Sciatic nerve (tissue), 2 donors: ENCODE data around the gene CD4. TPM values are rescaled to one million over a fixed set of nuclear protein-coding genes. Genes with fewer than 3 reads are reported as not detected.
"Not testable (repeated sequence)": the region's sequence is repeated elsewhere in the genome, so short reads cannot be mapped to it uniquely, and the experiment has no call there.

ENCODE experiments used
- ATAC-seq: fragments of 200-7000 bp; cut with Tn5 transposase; one replicate; pipeline ENCODE4 v1.9.1; 2020; ENCODE audit warnings: mild to moderate bottlenecking, moderate library complexity
- DNase-seq: peaks from one replicate; pipeline ENCODE4 v3.0.0-alpha.2; 2020; ENCODE audit warnings: low spot score
- intact Hi-C: fragments of 100-400 bp; cut with DNase I; formaldehyde crosslinking; loops from one replicate; pipeline ENCODE4 v1.14.2; 2022
- total RNA-seq: library from RNA; stranded (reverse); fragmentation: NEBNext Ultra II Directional; extraction: Animal tissue kit (Norgen Biotek cat#: 25700); gene quantifications from one replicate; pipeline ENCODE4 v1.2.1, GENCODE V29; 2021
- donor health status: DM: no; HTN: no; CAD: no.
- donor health status: DM: no; HTN: no; CAD: no.

Gene CD4
- total RNA-seq, 1 donor from 2014 or later: 20.6 TPM

DNA sequence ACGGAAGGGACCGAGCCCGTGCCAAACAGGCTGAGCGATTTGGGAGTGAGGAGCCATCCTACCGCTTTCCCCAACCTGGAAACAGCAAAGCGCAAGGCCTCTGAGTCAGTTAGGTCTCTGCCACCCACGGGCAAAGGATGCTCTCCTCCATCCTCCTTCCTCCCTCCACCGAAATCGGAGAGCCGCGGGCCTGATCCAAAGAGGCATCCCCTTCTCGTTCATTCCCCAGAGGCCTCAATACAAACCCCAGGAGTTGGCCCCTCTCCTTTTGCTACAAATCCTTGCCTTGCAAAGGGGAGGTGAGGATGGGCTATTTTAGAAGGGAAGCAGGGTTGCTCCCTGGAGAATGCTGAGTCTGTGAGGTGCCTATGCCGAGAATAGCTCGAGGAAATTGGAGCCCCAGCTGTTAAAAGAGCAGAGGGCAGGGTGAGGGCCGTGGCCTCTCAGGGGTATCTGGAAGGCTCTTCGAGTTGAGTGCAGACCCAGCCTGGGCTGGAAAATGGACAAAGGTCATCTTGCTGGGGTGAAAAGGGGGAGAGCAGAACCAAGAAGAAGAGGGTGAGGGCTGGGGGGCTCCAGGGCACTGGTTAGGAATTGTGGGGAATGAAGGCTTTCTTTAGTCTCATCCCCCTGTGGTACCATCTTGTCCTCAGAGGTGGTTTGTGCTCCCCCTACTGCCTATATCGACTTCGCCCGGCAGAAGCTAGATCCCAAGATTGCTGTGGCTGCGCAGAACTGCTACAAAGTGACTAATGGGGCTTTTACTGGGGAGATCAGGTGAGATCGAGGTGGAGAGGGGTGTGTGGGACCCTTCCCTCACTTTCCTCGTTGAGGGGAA is 79.1 kb downstream of the CD4 start:
- intact Hi-C loops: no loop called here

GRCh38 chr12:6869049-6870021 is 80.0 kb downstream of the CD4 start:
- intact Hi-C loops: no loop called here
- DNase-seq (peak; percentile 90), ATAC-seq (no peak)

More for the DNA sequence above, 79.1 kb downstream of the CD4 start:
- DNase-seq (no peak), ATAC-seq (no peak)

DNA sequence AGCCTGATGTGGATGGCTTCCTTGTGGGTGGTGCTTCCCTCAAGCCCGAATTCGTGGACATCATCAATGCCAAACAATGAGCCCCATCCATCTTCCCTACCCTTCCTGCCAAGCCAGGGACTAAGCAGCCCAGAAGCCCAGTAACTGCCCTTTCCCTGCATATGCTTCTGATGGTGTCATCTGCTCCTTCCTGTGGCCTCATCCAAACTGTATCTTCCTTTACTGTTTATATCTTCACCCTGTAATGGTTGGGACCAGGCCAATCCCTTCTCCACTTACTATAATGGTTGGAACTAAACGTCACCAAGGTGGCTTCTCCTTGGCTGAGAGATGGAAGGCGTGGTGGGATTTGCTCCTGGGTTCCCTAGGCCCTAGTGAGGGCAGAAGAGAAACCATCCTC is 81.0 kb downstream of the CD4 start:
- DNase-seq, intact Hi-C loops, ATAC-seq: not testable (repeated sequence)

Other genes with a start within 250 kb of the CD4 start
- 38.7 TPM for gene IFFO1, start 233.5 kb upstream of the CD4 start, total RNA-seq
- gene NOP2, start 221.2 kb upstream of the CD4 start, total RNA-seq: 27.6 TPM
- gene CHD4, start 182.1 kb upstream of the CD4 start, total RNA-seq: 245 TPM
- 2.9 TPM for gene LPAR5, start 153.6 kb upstream of the CD4 start, total RNA-seq
- 1.9 TPM for gene ACRBP, start 142.1 kb upstream of the CD4 start, total RNA-seq
- 42.1 TPM for gene ING4, start 126.4 kb upstream of the CD4 start, total RNA-seq
- 52.7 TPM for gene ZNF384, start 100.2 kb upstream of the CD4 start, total RNA-seq
- 2.5 TPM for gene PIANP, start 88.7 kb upstream of the CD4 start, total RNA-seq
- 47.4 TPM for gene COPS7A, start 65.5 kb upstream of the CD4 start, total RNA-seq
- 98.6 TPM for gene MLF2, start 36.4 kb upstream of the CD4 start, total RNA-seq
- 352 TPM for gene PTMS, start 23.2 kb upstream of the CD4 start, total RNA-seq
- 3.4 TPM for gene LAG3, start 17.0 kb upstream of the CD4 start, total RNA-seq
- 4.5 TPM for gene GPR162, start 32.3 kb downstream of the CD4 start, total RNA-seq
- gene P3H3, start 38.9 kb downstream of the CD4 start, total RNA-seq: 27.4 TPM
- 7.1 TPM for gene GNB3, start 51.4 kb downstream of the CD4 start, total RNA-seq
- gene CDCA3, start 61.8 kb downstream of the CD4 start, total RNA-seq: 0.71 TPM
- gene USP5, start 62.6 kb downstream of the CD4 start, total RNA-seq: 70.1 TPM
- gene TPI1, start 78.0 kb downstream of the CD4 start, total RNA-seq: 233 TPM
- 12.3 TPM for gene SPSB2, start 83.8 kb downstream of the CD4 start, total RNA-seq
- gene LRRC23, start 115.3 kb downstream of the CD4 start, total RNA-seq: 13.4 TPM
- 36.9 TPM for gene ENO2, start 125.1 kb downstream of the CD4 start, total RNA-seq
- gene ATN1, start 138.4 kb downstream of the CD4 start, total RNA-seq: 140 TPM
- gene RNU7-1, start 154.3 kb downstream of the CD4 start, total RNA-seq: not detected
- 177 TPM for gene C12orf57, start 154.5 kb downstream of the CD4 start, total RNA-seq
- 35.0 TPM for gene PTPN6, start 161.8 kb downstream of the CD4 start, total RNA-seq
- gene PHB2, start 181.1 kb downstream of the CD4 start, total RNA-seq: 112 TPM
- 42.9 TPM for gene EMG1, start 181.4 kb downstream of the CD4 start, total RNA-seq
- 34.7 TPM for gene LPCAT3, start 228.9 kb downstream of the CD4 start, total RNA-seq